ENCODE measurements around the gene LYST.

The LYST gene

DNA sequence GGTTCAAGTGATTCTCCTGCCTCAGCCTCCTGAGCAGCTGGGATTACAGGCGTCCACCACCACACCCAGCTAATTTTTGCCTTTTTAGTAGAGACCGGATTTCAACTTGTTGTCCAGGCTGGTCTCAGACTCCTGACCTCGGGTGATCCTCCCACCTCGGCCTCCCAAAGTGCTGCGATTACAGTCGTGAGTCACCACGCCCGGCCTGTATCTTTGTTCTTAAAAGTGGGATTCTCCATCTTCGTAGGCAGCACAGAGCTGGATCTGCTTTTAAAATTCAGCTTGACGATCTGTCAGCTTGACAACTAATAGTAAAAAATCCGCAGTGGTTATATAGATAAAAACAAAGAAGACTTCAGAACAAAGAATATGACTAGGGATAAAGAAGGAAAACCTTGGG lies 214.3 kb downstream of the LYST start:
- no peak overlapping the region for H2AFZ ChIP-seq (ENCODE audit: low read depth, low read length, severe bottlenecking)
- no peaks in the 10 kb centered on the region for H3K79me2 ChIP-seq (ENCODE audit: insufficient read depth, low read length)
- no peaks in the 10 kb centered on the region for H3K9me3 ChIP-seq (ENCODE audit: insufficient read depth, low read length)
- no peak overlapping the region for H3K4me2 ChIP-seq (ENCODE audit: low read depth, low read length, poor library complexity, severe bottlenecking)
- H3F3A ChIP-seq (ENCODE audit: insufficient read depth), result no peaks in the 10 kb centered on the region
- H3K9ac ChIP-seq (ENCODE audit: low read length), result no peak overlapping the region
- no peak overlapping the region for H3K27ac ChIP-seq (ENCODE audit: low read depth, low read length)
- H3K9me2 ChIP-seq (replicated peaks; ENCODE audit: insufficient read depth, low read length), result no peaks in the 10 kb centered on the region
- H3K36me3 ChIP-seq (ENCODE audit: low read length), result no peaks in the 10 kb centered on the region
- TF ChIP-seq, protein P1, sequence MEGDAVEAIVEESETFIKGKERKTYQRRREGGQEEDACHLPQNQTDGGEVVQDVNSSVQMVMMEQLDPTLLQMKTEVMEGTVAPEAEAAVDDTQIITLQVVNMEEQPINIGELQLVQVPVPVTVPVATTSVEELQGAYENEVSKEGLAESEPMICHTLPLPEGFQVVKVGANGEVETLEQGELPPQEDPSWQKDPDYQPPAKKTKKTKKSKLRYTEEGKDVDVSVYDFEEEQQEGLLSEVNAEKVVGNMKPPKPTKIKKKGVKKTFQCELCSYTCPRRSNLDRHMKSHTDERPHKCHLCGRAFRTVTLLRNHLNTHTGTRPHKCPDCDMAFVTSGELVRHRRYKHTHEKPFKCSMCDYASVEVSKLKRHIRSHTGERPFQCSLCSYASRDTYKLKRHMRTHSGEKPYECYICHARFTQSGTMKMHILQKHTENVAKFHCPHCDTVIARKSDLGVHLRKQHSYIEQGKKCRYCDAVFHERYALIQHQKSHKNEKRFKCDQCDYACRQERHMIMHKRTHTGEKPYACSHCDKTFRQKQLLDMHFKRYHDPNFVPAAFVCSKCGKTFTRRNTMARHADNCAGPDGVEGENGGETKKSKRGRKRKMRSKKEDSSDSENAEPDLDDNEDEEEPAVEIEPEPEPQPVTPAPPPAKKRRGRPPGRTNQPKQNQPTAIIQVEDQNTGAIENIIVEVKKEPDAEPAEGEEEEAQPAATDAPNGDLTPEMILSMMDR (IDR thresholded peaks at IDR 0.05; ENCODE audit: insufficient read depth, low read length, poor library complexity, severe bottlenecking), result no peak
- no peak for TF ChIP-seq EZH2phosphoT487 (conservative IDR thresholded peaks at IDR 0.05; ENCODE audit: low read length)
- no peak overlapping the region for H3K4me3 ChIP-seq (ENCODE audit: insufficient read depth, low read length, poor library complexity, severe bottlenecking)
- no peaks in the 10 kb centered on the region for H3K27me3 ChIP-seq (ENCODE audit: low read length)
- H4K20me1 ChIP-seq (ENCODE audit: low read depth, low read length), result no peaks in the 10 kb centered on the region

GRCh38 chr1:235651170-235651806 lies 215.4 kb downstream of the LYST start:
- no peaks in the 10 kb centered on the region for H3K27me3 ChIP-seq (ENCODE audit: low read length)
- no peaks in the 10 kb centered on the region for H3K9me2 ChIP-seq (replicated peaks; ENCODE audit: insufficient read depth, low read length)
- H3K36me3 ChIP-seq (ENCODE audit: low read length), result no peaks in the 10 kb centered on the region
- H3K79me2 ChIP-seq (ENCODE audit: insufficient read depth, low read length), result no peaks in the 10 kb centered on the region
- no peak overlapping the region for H3K4me2 ChIP-seq (ENCODE audit: low read depth, low read length, poor library complexity, severe bottlenecking)
- H4K20me1 ChIP-seq (ENCODE audit: low read depth, low read length), result no peaks in the 10 kb centered on the region
- no peak overlapping the region for H3K9ac ChIP-seq (ENCODE audit: low read length)
- no peak overlapping the region for H3K27ac ChIP-seq (ENCODE audit: low read depth, low read length)
- H2AFZ ChIP-seq (ENCODE audit: low read depth, low read length, severe bottlenecking), result no peak overlapping the region
- TF ChIP-seq, protein P1 (IDR thresholded peaks at IDR 0.05; ENCODE audit: insufficient read depth, low read length, poor library complexity, severe bottlenecking), result no peak
- no peak for TF ChIP-seq EZH2phosphoT487 (conservative IDR thresholded peaks at IDR 0.05; ENCODE audit: low read length)
- no peaks in the 10 kb centered on the region for H3F3A ChIP-seq (ENCODE audit: insufficient read depth)
- no peaks in the 10 kb centered on the region for H3K9me3 ChIP-seq (ENCODE audit: insufficient read depth, low read length)
- H3K4me3 ChIP-seq (ENCODE audit: insufficient read depth, low read length, poor library complexity, severe bottlenecking), result no peak overlapping the region

GRCh38 chr1:235650341-235651169 lies 216.2 kb downstream of the LYST start:
- no peak overlapping the region for H2AFZ ChIP-seq (ENCODE audit: low read depth, low read length, severe bottlenecking)
- H3K79me2 ChIP-seq (ENCODE audit: insufficient read depth, low read length), result no peaks in the 10 kb centered on the region
- H3K4me3 ChIP-seq (ENCODE audit: insufficient read depth, low read length, poor library complexity, severe bottlenecking), result no peak overlapping the region
- H3K36me3 ChIP-seq (ENCODE audit: low read length), result no peaks in the 10 kb centered on the region
- H3K27me3 ChIP-seq (ENCODE audit: low read length), result no peaks in the 10 kb centered on the region
- H3K4me2 ChIP-seq (ENCODE audit: low read depth, low read length, poor library complexity, severe bottlenecking), result no peak overlapping the region
- H4K20me1 ChIP-seq (ENCODE audit: low read depth, low read length), result no peaks in the 10 kb centered on the region
- H3K27ac ChIP-seq (ENCODE audit: low read depth, low read length), result no peak overlapping the region
- H3K9ac ChIP-seq (ENCODE audit: low read length), result no peak overlapping the region
- no peaks in the 10 kb centered on the region for H3K9me2 ChIP-seq (replicated peaks; ENCODE audit: insufficient read depth, low read length)
- no peaks in the 10 kb centered on the region for H3F3A ChIP-seq (ENCODE audit: insufficient read depth)
- TF ChIP-seq, protein P1 (IDR thresholded peaks at IDR 0.05; ENCODE audit: insufficient read depth, low read length, poor library complexity, severe bottlenecking), result no peak
- no peak for TF ChIP-seq EZH2phosphoT487 (conservative IDR thresholded peaks at IDR 0.05; ENCODE audit: low read length)
- no peaks in the 10 kb centered on the region for H3K9me3 ChIP-seq (ENCODE audit: insufficient read depth, low read length)
